ENCODE results near the gene SLC4A11. TPM values are rescaled to one million over a fixed set of nuclear protein-coding genes. Genes with fewer than 3 reads are reported as not detected.
A peak's percentile ranks its signal among the peaks of the same experiment; 100 is the strongest.

The SLC4A11 gene
- total and polyA plus RNA-seq, 10 of the 15 experiments (the other 5 are each of a cell fraction or from before 2014, with no cell fraction given) = 0.07 to 2.3 (median 1.1) TPM

- Histone ChIP-seq H3K36me3 (ENCODE audit: control insufficient read depth in 2 of 2, insufficient read depth in 2 of 2, low read length in 1 of 2) (0 out of 4 replicates have a peak, but pooled peaks cover 0 to 3% of the 10 kb centered on the region in 2 experiments), H3K79me2 (ENCODE audit: control insufficient read depth, insufficient read depth, low read length) (peaks cover 32% of the 10 kb centered on the region), H3K9me3 (replicated peaks; ENCODE audit: control insufficient read depth, insufficient read depth, low read length) (no peaks in the 10 kb centered on the region), H3K27ac (ENCODE audit: control insufficient read depth, insufficient read depth) (peak overlapping the region; percentile 94), H4K20me1 (ENCODE audit: control insufficient read depth, insufficient read depth) (no peaks in the 10 kb centered on the region), H3K4me3 (peak overlapping the region; percentile 100), H2AFZ (ENCODE audit: control insufficient read depth, low read depth, low read length) (peak overlapping the region; percentile 96), H3K4me2 (ENCODE audit: control insufficient read depth, insufficient read depth) (peak overlapping the region; percentile 99), H3K27me3 (replicated peaks in 1 of 2; ENCODE audit: control insufficient read depth in 2 of 2, insufficient read depth in 2 of 2, low read length in 1 of 2) (no peaks in the 10 kb centered on the region), H3K9ac (ENCODE audit: control insufficient read depth, insufficient read depth, low read length) (peak overlapping the region; percentile 97), H3K4me1 (ENCODE audit: control insufficient read depth, insufficient read depth, low read length) (peaks cover 7% of the 10 kb centered on the region)
- ChIA-PET CTCF (interaction anchor here (0.8 to 4.0 kb wide), 5 partner anchors 8 to 156 kb away, joined by 3 to 19 read pairs (median 3); no protein-coding TSS in a partner anchor), POLR2A (interaction anchor here (1.0 kb wide), 1 partner anchor 13 kb away, joined by 11 read pairs; no protein-coding TSS in a partner anchor), SMC1A (ENCODE audit: uncharacterized antibody, unreplicated experiment) (interaction anchor here (1.1 to 2.2 kb wide), 2 partner anchors 10 to 13 kb away, joined by 3 to 10 read pairs; no protein-coding TSS in a partner anchor), RAD21 (ENCODE audit: unreplicated experiment) (interaction anchor here (1.1 kb wide), 1 partner anchor 52 kb away, joined by 3 read pairs; no protein-coding TSS in a partner anchor)
- no TSS peak for BruUV-seq (replicated peaks)
- WGBS (ENCODE audit: insufficient coverage, insufficient replicate concordance, low lambda C conversion rate, missing lambda C conversion rate) = 0% methylated on average over 10 of the region's 10 CpGs
- FAIRE-seq (peak; percentile 27), ATAC-seq (peak; percentile 56), DNase-seq (ENCODE audit: low read depth, low spot score) (no peak)
- no peak for TF ChIP-seq IRF5 (IDR thresholded peaks at IDR 0.05; ENCODE audit: borderline replicate concordance)
- no peak for TF ChIP-seq BCLAF1 (IDR thresholded peaks at IDR 0.05)
- no peak for TF ChIP-seq POLR2A (IDR thresholded peaks at IDR 0.05; ENCODE audit: low read depth, low read length)
- in situ Hi-C loops (cut with MboI) = no loop called here
- intact Hi-C loops (cut with micrococcal nuclease; ENCODE audit: unreplicated experiment) = loop anchor here (10.0 kb wide), 1 partner anchor 165 kb away; the partner anchor contains the start of genes GNRH2 and MRPS26
Measured at GRCh38 chr20:3209946-3210317, 29.1 kb downstream of the SLC4A11 start.

Measured in GM12878 (cell line).